ENCODE results near the gene LPIN1. TPM values are rescaled to one million over a fixed set of nuclear protein-coding genes. Genes with fewer than 3 reads are reported as not detected.

The LPIN1 gene
- total RNA-seq, 1 donor from 2014 or later, result 18.3 TPM

DNA sequence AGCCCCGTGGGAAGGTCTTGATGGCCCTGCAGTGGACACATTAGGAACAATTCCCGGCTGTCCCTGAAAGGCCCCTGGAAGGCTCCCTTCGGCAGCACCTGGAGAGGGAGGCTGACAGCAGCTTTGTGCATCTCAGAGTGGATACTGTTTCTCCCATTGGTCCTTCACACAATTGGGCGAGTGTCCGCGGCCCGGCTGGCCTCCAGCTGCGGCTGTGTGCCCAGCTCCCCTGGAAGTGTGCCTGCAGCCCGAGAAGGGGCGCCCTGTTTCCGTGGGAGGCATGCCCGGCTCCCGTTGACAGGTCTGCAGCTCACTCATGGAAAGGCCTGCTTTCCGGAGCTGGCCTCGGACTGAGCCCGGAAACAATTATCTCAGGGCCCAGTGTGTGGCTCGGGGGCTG is 103.7 kb downstream of the LPIN1 start:
- H3K27me3 Mint-ChIP-seq, result peaks cover 4% of the 10 kb centered on the region
- DNase-seq (ENCODE audit: low spot score, unreplicated experiment), result no peak
- H3K27ac Mint-ChIP-seq, result no peak overlapping the region
- TF ChIP-seq, protein P1, sequence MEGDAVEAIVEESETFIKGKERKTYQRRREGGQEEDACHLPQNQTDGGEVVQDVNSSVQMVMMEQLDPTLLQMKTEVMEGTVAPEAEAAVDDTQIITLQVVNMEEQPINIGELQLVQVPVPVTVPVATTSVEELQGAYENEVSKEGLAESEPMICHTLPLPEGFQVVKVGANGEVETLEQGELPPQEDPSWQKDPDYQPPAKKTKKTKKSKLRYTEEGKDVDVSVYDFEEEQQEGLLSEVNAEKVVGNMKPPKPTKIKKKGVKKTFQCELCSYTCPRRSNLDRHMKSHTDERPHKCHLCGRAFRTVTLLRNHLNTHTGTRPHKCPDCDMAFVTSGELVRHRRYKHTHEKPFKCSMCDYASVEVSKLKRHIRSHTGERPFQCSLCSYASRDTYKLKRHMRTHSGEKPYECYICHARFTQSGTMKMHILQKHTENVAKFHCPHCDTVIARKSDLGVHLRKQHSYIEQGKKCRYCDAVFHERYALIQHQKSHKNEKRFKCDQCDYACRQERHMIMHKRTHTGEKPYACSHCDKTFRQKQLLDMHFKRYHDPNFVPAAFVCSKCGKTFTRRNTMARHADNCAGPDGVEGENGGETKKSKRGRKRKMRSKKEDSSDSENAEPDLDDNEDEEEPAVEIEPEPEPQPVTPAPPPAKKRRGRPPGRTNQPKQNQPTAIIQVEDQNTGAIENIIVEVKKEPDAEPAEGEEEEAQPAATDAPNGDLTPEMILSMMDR (IDR thresholded peaks at IDR 0.05; ENCODE audit: unreplicated experiment), result no peak
- peaks cover 10% of the 10 kb centered on the region for H3K9me3 Mint-ChIP-seq (ENCODE audit: low read depth)
- H3K4me1 Mint-ChIP-seq (ENCODE audit: low read depth), result no peaks in the 10 kb centered on the region
- no peak overlapping the region for H3K4me3 Mint-ChIP-seq (ENCODE audit: low read depth)
- peaks cover 1% of the 10 kb centered on the region for H3K36me3 Mint-ChIP-seq (ENCODE audit: insufficient read depth)

DNA sequence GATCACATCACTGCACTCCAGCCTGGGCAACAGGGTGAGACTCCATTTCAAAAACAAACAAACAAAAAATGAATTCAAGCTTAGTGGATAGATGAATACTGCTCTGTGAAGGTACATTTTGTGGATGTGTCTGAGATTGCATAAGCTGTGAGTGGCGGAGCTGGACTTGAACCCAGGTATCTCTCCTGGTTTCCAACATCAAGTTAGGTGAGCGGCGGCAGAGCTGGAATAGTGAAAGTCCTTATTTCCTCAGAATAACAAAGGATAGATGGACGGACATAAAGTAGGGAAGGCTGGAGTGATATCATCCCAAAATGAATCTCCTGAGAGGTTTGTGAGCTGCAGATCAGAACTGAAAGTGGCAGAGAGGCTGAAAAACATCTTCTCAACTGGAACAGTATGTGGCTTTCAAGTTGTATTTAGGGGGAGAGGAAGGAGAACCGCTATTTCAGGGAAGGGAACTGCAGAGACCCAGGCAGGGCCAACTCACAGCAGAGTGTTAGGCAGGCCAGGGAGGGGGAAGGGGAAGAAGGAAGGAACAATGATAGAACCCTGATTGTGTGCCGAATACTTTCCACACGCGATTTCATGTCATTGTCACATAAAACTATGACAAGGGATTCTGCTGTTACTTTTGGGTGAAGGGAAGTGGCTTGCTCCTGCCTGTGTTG is 106.2 kb downstream of the LPIN1 start:
- peaks cover 8% of the 10 kb centered on the region for H3K9me3 Mint-ChIP-seq (ENCODE audit: low read depth)
- no peak overlapping the region for H3K4me3 Mint-ChIP-seq (ENCODE audit: low read depth)

DNA sequence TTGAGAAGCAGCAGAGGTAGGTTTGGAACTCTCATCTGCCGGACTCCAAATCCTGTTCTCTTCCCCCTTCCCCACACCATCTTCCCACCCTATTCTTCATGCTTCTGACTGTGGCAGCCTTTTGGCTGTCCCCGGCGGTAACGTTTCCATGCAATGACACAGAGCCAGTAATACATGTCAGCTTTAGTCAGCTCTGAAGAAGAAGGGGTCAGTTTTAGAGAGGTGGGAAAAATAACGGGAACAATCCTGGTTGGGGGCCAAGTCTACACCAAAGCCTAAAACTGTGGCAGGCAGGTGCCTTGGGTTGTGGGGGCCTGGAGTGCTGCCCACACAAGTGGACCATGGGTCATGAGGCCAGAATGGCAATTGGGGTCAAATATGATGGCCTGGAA is 106.8 kb downstream of the LPIN1 start:
- no peak overlapping the region for H3K4me3 Mint-ChIP-seq (ENCODE audit: low read depth)
- TF ChIP-seq, protein P1 (IDR thresholded peaks at IDR 0.05; ENCODE audit: unreplicated experiment), result no peak
- no peak overlapping the region for H3K27ac Mint-ChIP-seq
- no peaks in the 10 kb centered on the region for H3K36me3 Mint-ChIP-seq (ENCODE audit: insufficient read depth)
- peaks cover 9% of the 10 kb centered on the region for H3K9me3 Mint-ChIP-seq (ENCODE audit: low read depth)
- no peak for DNase-seq (ENCODE audit: low spot score, unreplicated experiment)
- peaks cover 2% of the 10 kb centered on the region for H3K4me1 Mint-ChIP-seq (ENCODE audit: low read depth)
- peaks cover 4% of the 10 kb centered on the region for H3K27me3 Mint-ChIP-seq

More for the DNA sequence above, 106.2 kb downstream of the LPIN1 start:
- Mint-ChIP-seq H3K4me1 (ENCODE audit: low read depth) (peaks cover 2% of the 10 kb centered on the region), H3K27me3 (peaks cover 4% of the 10 kb centered on the region), H3K27ac (peak overlapping the region; percentile 18), H3K36me3 (ENCODE audit: insufficient read depth) (peaks cover 1% of the 10 kb centered on the region)
- TF ChIP-seq, protein P1 (IDR thresholded peaks at IDR 0.05; ENCODE audit: unreplicated experiment), result no peak
- no peak for DNase-seq (ENCODE audit: low spot score, unreplicated experiment)

DNA sequence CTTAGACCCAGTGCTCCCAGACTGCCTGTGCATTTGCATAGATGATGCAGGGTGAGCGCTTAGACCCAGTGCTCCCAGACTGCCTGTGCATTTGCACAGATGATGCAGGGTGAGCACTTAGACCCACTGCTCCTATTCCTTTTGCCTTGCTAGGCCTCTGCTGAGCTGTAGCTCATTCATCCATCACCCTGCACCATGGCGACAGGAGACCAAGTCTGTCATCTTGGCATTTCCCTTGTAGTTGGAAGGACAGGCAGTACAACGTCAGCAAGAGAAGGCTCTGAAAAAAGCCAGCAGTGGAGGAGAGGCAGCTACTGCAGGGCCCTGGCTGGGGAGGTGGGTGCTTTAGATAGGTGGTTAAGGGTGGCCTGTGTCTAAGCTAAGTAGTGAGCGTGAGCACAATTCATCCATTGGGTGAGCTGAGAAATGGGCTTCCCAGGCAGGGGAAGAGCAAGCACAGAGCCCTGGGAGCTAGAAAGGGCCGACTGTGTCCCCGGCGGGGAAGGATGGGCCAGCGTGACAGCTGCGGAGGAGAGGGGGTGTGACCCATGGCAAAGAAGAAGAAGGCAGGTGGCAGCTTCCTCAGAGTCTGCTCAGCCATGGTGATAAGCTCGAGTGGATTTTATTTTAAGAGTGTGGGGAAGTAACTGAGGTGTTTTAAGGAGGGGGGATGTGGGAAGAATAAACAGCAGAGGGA is 108.8 kb downstream of the LPIN1 start:
- H3K27me3 Mint-ChIP-seq, result peaks cover 4% of the 10 kb centered on the region
- H3K27ac Mint-ChIP-seq, result peak overlapping the region; percentile 31
- peaks cover 2% of the 10 kb centered on the region for H3K4me1 Mint-ChIP-seq (ENCODE audit: low read depth)
- TF ChIP-seq, protein P1 (IDR thresholded peaks at IDR 0.05; ENCODE audit: unreplicated experiment), result no peak
- DNase-seq (ENCODE audit: low spot score, unreplicated experiment), result no peak
- peaks cover 18% of the 10 kb centered on the region for H3K9me3 Mint-ChIP-seq (ENCODE audit: low read depth)
- no peak overlapping the region for H3K4me3 Mint-ChIP-seq (ENCODE audit: low read depth)
- peaks cover 6% of the 10 kb centered on the region for H3K36me3 Mint-ChIP-seq (ENCODE audit: insufficient read depth)

DNA sequence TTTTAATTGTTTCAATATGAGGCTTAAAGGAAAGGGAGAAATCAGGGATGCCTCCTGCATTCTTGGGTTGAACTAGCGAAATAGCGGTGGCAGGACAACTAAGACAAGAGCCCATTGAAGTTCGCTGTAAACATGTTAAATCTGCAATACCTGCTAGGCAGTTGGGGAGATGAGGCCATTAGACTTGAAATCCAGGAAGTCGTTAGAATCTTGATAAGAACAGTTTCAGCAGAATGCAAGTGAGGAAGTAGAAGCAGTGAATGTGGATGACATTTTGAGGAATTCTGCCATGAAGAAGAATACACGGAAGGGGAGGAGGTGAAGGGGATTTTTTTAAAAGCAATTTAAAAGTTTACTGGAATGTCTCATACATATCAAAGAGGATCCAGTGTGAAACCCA is 109.7 kb downstream of the LPIN1 start:
- Mint-ChIP-seq H3K4me1 (ENCODE audit: low read depth) (peaks cover 2% of the 10 kb centered on the region), H3K27ac (no peak overlapping the region), H3K27me3 (peaks cover 4% of the 10 kb centered on the region), H3K36me3 (ENCODE audit: insufficient read depth) (peaks cover 6% of the 10 kb centered on the region), H3K9me3 (ENCODE audit: low read depth) (peaks cover 18% of the 10 kb centered on the region), H3K4me3 (ENCODE audit: low read depth) (no peak overlapping the region)
- TF ChIP-seq, protein P1 (IDR thresholded peaks at IDR 0.05; ENCODE audit: unreplicated experiment), result no peak
- DNase-seq (ENCODE audit: low spot score, unreplicated experiment), result no peak

Measured in progenitor cell of endocrine pancreas (in vitro differentiated cells).